ENCODE results near the gene KCP.
A peak's percentile ranks its signal among the peaks of the same experiment; 100 is the strongest.

KCP gene

GRCh38 chr7:128861957-128862570, 48.4 kb downstream of the KCP start:
- H3K27ac ChIP-seq (replicated peaks): no peak overlapping the region
- TF ChIP-seq SPI1 (IDR thresholded peaks at IDR 0.05; ENCODE audit: borderline replicate concordance, low read depth): no peak
- TF ChIP-seq REST (IDR thresholded peaks at IDR 0.05; ENCODE audit: insufficient replicate concordance, low read depth): no peak
- TF ChIP-seq GABPA (IDR thresholded peaks at IDR 0.05; ENCODE audit: low read depth): no peak
- no peak for TF ChIP-seq POLR2AphosphoS5 (IDR thresholded peaks at IDR 0.05; ENCODE audit: low read depth)
- TF ChIP-seq CTCF (IDR thresholded peaks at IDR 0.05; ENCODE audit: insufficient read depth, low read length): no peak

DNA sequence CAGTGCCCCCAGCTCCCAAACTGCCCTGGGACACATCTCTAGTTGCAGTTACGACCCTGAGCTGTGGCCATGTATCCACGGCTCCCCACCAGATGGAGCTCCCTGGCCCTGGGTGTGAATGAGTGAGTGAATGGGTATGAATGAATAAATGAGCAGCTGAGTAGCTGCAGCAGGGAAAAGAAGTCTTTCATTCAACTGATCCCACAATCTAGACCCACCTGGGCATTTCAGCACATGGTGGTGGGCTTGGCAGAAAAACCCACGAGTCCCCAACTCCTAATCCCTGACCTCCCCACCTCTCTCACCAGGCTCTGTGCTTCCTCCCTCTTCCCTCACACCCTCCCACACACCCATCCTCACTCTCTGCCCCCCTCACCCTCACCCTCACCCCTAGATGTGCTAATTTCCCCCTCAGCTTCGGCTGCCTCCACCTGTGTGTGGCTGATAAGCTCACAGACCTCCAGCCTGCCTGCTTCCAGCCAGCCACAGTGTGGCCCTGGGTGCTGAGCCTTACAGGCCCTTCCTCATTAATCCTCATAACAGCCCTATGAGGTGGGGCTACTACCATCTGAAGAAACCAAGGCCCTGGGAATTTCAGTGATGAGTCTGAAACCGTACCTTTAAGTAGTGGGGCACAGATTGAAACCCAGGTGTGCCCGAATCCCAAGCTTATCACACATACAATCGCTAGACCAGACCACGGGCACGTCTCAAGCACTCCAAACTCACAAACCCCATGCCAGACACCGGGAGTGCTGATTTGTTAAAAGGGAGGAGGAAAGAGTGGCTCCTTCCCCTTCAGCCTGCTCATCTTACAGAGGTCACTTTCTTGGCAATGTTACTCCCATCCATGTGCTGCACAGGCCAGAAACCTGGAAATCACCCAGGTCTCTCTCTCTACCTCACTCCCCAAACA, 50.1 kb downstream of the KCP start:
- no peak overlapping the region for H3K27ac ChIP-seq (replicated peaks)
- TF ChIP-seq REST (IDR thresholded peaks at IDR 0.05; ENCODE audit: insufficient replicate concordance, low read depth) (no peak), CTCF (IDR thresholded peaks at IDR 0.05; ENCODE audit: insufficient read depth, low read length) (no peak), POLR2AphosphoS5 (IDR thresholded peaks at IDR 0.05; ENCODE audit: low read depth) (no peak), SPI1 (IDR thresholded peaks at IDR 0.05; ENCODE audit: borderline replicate concordance, low read depth) (no peak), GABPA (IDR thresholded peaks at IDR 0.05; ENCODE audit: low read depth) (no peak)
- peak in 1 of 2 experiments; percentile 21 for DNase-seq (ENCODE audit: low read depth in 1 of 2, low spot score in 1 of 2)

More at GRCh38 chr7:128861957-128862570, 48.4 kb downstream of the KCP start:
- no peaks in the 10 kb centered on the region for H3K27me3 ChIP-seq (ENCODE audit: insufficient read depth, poor library complexity, severe bottlenecking)
- H3K4me3 ChIP-seq (replicated peaks; ENCODE audit: insufficient read depth, low read length): peak overlapping the region; percentile 92
- no peak for DNase-seq (ENCODE audit: low read depth in 1 of 2, low spot score in 1 of 2)

GRCh38 chr7:128859232-128860157, 51.0 kb downstream of the KCP start:
- H3K27ac ChIP-seq (replicated peaks): no peak overlapping the region

More for the DNA sequence above, 50.1 kb downstream of the KCP start:
- H3K27me3 ChIP-seq (ENCODE audit: insufficient read depth, poor library complexity, severe bottlenecking): no peaks in the 10 kb centered on the region
- H3K4me3 ChIP-seq (replicated peaks; ENCODE audit: insufficient read depth, low read length): no peak overlapping the region

More at GRCh38 chr7:128859232-128860157, 51.0 kb downstream of the KCP start:
- TF ChIP-seq REST (IDR thresholded peaks at IDR 0.05; ENCODE audit: insufficient replicate concordance, low read depth) (no peak), SPI1 (IDR thresholded peaks at IDR 0.05; ENCODE audit: borderline replicate concordance, low read depth) (no peak), CTCF (IDR thresholded peaks at IDR 0.05; ENCODE audit: insufficient read depth, low read length) (no peak), POLR2AphosphoS5 (IDR thresholded peaks at IDR 0.05; ENCODE audit: low read depth) (no peak), GABPA (IDR thresholded peaks at IDR 0.05; ENCODE audit: low read depth) (no peak)
- H3K27me3 ChIP-seq (ENCODE audit: insufficient read depth, poor library complexity, severe bottlenecking): peaks cover 5% of the 10 kb centered on the region
- DNase-seq (ENCODE audit: low read depth in 1 of 2, low spot score in 1 of 2): no peak
- H3K4me3 ChIP-seq (replicated peaks; ENCODE audit: insufficient read depth, low read length): no peak overlapping the region
